NCI-H345 (cell line): ENCODE measurements around the gene ZNF546.
"Not testable (repeated sequence)": the region's sequence is repeated elsewhere in the genome, so short reads cannot be mapped to it uniquely, and the experiment has no call there.

Experiments used
- DNase-seq: peaks from one replicate; lab custom pipeline; 2025; lab: John Stamatoyannopoulos, UW

The ZNF546 gene

DNA sequence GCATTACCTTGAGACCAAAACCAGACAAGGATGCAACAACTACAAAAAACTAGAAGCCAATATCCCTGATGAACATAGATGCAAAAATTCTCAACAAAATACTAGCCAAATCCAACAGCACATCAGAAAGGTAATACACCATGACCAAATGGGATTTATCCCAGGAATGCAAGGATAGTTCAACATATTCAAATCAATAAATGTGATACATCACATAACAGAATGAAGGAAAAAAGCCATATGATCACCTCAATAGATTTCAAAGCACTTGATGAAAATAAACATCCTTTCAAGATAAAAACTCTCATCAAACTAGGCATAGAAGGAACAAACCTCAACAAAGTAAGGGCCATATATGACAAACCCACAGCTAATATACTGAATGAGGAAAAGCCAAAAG is 10.2 kb upstream of the ZNF546 start:
- DNase-seq = no peak

DNA sequence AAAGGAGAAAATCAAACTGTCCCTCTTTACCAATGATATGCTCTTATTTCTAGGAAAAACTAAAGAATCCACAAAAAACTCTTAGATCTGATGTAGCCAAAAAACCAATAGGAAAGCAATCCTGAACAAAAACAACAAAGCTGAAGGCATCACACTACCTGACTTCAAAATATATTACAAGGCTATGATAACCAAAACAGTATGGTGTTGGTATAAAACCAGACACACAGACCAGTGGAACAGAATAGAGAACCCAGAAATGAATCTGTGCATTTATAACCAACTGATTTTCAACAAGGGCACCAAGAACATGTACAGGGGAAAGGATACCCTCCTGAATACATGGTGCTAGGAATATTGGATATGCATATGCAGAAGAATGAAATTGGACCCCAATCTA is 9.7 kb upstream of the ZNF546 start:
- DNase-seq = no peak

DNA sequence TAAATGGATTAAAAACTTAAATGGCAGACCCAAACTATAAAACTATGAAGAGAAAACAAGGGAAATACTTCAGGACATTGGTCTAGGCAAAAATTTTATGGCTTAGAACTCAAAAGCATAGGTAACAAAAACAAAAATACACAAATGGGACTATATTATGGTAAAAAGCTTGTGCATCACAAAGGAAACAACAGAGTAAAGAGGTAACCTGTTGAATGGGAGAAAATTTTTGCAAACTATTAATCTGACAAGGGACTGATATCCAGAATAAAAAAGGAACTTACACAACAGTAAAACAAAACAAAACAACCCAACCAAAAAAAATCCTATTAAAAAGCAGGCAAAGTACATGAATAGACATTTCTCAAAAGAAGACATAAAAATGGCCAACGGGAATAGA is 9.3 kb upstream of the ZNF546 start:
- no peak for DNase-seq

DNA sequence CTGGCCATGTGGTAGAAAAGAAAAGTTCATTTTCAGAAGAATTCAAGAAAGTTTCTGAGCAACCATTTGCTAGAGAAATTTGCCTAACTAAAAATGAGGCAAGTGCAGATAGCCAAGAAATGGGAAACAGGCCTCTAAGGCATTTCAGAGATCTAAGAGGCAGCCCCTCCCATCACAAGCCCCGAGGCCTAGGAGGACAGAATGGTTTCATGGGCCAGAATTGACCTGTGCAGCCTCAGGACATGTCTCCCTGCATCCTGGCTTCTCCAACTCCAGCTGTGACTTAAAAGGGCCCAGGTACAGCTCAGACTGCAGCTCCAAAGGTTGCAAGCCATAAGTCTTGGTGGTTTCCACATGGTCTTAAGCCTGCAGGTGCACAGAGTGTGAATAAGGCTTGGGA is 3.3 kb upstream of the ZNF546 start:
- DNase-seq = no peak

DNA sequence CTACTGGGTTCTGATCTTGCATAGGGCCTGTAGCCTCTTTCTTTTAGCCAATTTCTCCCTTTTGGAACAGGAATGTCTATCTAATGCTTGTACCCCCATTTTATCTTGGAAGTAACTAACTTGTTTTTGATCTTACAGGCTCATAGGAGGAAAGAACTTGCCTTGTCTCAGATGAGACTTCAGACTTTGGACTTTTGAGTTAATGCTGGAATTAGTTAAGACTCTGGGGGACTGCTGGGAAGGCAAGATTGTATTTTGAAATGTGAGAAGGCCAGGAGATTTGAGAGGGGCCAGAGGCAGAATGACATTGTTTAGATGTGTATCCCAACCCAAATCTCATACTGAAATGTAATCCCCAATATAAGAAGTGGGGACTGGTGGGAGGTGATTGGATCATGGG is 2.5 kb upstream of the ZNF546 start:
- DNase-seq = no peak

DNA sequence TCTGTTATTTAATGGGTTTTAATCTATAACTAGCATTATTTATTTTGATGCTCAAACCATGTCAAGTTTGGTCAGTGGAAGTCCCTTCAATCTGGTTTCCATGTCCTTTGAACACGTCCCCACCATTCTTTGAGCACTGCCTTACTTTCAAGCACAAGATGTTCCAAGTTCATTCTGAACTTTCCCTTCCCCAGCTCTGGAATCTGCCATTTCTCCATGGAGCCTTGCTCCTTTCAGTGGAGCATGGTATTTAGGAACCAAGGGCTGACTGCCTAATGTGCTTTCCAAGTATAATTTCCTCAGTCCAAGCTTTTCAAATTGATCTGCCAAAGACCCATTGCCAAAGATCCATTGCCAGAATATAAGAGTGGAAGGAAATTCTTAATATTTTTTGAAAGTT is 1.1 kb upstream of the ZNF546 start:
- no peak for DNase-seq

DNA sequence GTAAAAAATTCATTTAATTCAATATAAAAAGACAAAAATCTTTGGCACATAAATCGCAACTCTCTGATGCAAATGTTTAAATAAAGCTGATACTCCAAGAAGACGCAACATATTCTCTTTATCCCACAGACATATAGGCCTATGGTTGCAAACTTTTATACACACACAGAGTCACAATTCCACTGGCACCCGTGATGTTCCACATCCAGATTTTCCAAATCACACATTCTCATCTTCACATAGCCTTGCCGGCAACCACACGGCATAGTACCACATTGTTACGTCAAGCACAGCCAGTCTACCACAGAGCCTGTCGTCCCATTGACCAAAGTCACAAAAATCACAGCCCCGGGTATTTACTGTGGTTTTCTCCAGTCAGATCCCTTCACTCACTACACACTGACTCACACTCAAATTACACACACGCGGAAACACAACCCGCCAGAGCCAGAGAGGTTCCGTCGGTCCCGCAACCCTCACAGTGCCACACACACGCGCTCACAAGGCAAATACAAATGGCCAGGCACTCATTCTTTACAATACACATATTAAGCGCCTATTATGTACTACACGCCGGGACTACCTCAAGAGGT is 546 bp upstream of the ZNF546 start:
- peak; percentile 62 for DNase-seq

DNA sequence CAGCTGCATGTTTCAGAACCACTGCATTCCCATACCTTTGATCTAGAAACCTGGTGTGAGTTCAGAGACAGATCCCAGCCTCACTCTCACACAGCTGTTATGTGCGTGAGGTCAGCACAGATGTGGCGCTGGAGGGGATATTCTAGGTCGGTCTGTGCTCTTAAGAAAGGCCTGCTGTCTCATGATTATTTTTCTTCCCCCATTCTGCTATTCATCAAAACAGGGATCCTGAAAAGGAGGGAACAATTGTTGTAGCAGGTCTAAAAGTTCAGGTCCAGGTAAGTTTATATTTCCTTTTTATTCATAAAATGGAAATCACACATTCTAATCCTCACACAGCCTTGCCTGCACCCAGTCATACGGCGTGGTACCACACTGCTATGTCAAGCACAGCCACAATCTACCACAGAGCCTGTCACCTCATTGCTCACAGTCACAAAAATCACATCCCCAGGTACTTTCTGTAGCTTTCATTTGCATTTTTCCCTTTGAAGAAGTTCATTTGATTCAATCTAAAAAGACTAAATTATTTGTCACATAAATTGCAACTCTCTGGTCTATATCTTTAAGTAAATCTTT is 867 bp downstream of the ZNF546 start:
- DNase-seq = no peak

DNA sequence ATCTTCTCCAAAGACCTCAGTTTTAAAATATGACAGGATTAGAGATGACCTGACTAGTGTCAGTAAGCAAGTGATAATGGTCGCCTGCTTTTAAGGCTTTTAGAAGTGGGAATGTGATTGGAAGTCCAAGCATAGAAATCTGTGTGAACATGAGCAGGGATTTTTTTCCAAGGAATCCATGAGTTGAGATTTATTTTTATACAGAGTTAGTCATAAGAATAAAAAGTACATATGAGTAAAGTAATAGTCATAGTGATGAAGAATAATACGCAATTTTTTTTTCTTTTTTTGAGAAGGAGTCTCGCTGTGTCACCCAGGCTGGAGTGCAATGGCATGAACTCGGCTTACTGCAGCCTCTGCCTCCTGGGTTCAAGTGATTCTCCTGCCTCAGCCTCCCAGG is 1.6 kb downstream of the ZNF546 start:
- no peak for DNase-seq

DNA sequence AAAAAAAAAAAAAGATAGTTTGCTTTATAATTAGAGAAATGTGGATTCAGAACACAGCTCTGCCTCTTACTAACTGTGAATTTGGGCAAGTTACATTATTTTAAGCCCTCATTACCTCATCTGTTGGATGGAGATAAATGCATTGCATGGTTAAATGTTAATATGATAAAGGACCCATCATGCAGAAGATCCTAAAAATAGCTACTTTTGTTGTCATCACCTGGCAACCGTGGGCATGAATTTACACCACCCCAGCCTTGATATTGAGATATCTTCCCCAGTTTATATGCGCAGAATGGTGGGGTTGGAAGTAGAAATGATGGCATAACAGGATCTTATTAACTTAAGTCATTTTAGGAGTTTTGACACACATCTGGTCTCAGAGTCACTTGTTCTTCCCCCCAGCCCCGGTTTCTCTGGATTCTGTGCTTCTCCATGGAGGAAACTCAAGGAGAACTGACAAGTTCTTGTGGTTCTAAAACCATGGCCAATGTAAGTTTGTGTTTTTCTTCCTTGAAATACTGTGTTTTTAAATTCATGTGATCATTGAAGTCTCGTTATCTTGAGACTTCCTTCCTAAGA is 8.9 kb downstream of the ZNF546 start:
- no peak for DNase-seq

DNA sequence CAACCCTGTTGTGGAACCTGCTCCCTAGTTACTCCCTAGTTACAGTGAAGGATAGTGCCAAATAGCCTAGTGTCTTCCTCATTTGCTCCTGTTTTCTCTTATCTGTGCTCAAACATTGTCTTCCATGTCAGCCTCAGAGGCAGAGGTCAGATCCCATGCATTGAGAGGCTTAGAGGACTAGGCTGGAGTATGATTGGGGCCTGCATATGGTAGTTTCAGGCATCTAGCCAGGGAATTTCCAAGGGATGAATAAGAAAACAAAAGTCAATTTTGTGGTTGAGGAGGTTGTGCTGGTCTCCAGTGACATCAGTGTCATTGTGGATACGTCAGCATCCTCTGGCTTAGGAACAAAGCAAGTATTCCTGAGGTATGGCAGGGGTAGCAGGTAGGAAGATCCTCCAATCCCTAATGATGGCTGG is 9.4 kb downstream of the ZNF546 start:
- DNase-seq = no peak

DNA sequence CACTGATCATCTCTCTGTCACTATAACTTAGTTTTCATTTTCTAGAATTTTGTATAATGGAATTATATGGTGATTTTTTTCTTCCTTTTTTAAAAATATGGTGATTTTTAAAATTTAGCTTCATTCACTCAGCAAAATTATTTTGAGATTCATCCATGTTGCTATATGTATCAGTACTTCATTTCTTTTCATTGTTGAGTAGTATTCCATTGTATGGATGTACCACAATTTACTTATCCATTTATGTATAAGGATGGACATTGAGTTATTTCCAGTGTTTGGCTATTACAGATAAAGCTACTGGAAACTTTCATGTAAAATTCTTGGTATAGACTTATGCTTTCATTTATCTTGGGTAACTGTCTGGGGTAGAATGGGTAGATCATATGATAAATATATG is 12.8 kb downstream of the ZNF546 start:
- DNase-seq = no peak

DNA sequence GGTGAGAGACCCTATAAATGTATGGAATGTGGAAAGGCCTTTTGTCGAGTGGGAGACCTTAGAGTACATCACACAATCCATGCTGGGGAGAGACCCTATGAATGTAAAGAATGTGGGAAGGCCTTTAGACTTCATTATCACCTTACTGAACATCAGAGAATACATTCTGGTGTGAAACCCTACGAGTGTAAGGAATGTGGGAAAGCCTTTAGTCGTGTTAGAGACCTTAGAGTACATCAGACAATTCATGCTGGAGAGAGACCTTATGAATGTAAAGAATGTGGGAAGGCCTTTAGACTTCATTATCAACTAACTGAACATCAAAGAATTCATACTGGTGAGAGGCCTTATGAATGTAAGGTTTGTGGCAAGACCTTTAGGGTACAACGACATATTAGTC is 17.1 kb downstream of the ZNF546 start:
- DNase-seq = no peak

DNA sequence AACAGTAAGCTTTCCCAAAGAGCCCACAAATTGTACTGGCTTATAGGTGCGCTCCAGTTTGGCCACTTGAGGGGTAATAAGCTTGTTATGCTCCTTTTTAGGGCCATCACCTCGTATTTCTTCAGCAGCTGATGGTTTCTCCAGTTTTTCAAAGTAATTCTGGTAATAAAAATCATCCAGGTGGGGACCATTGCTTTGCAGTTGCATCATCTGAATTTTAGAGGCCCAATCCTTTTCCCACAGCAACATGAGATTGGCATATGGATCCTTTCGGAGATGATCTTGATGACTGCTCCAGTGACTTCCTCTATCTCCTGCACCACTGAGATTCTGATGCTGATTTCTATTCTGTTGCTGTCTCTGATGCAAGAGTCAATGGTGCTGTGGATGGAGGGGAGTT is 27.1 kb downstream of the ZNF546 start:
- no peak for DNase-seq

DNA sequence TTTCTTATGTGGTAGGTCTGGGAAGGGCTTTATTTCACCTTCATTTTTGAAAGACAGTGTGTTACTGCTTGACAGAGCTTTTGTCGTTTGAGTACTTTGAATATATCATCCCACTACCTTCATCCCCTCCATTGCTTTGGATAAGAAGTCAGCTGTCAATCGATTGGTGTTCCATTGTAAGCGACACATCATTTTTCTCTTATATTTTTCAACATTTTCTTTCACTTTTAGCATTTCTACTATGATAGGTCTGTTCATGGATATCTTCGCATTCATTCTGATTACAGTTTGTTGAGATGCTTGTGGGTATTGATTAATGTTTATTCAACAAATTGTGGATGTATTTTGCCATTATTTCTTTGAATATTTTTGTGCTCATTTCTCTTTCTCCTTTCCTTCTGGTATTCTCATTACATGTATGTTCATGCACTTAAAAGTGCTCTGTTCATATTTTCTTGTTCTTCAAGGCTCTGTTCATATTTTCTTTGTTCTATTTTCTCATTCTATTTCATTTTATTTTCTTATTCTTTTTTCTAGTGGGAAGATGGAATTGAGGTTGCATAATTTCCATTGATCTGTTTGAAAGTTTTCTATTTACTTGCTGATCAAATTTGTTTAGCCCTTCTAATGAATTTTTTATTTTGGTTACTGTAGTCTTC is 29.2 kb downstream of the ZNF546 start:
- no peak for DNase-seq

DNA sequence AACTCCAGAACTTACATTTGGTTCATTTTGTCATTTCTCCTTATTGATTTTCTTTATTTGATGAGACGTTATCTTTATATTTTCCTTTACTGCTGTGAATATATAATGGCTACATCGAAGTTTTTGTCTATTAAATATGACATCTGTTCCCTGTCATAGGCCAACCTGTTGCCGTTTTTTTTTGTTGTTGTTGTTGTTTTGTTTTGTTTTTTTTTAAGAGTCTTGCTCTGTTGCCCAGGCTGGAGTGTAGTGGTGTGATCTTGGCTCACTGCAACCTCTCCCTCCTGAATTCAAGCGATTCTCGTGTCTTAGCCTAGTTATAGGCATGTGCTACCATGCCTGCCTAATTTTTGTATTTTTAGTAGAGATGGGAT is 29.7 kb downstream of the ZNF546 start:
- DNase-seq = no peak

DNA sequence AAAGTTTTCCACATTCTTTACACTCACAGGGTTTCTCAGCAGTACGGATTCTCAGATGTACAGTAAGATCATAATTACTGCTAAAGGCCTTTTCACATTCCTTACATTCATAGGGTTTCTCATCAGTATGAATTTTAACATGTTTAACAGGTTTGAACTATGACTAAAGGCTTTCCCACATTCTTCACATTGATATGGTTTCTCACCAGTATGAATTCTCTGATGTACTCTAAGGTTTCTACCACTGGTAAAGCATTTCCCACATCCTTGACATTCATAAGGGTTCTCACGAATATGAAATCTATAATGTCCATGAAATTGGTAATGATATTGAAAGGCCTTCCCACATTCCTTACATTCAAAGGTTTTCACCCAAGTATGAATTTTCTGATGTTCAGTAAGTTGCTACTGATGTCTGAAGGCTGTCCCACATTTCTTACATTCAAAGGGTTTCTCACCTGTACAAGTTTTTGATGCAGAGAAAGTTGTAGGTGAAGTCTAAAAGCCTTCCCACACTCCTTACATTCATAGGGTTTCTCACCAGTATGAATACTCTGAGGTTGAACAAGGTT is 37.2 kb downstream of the ZNF546 start:
- no peak for DNase-seq

DNA sequence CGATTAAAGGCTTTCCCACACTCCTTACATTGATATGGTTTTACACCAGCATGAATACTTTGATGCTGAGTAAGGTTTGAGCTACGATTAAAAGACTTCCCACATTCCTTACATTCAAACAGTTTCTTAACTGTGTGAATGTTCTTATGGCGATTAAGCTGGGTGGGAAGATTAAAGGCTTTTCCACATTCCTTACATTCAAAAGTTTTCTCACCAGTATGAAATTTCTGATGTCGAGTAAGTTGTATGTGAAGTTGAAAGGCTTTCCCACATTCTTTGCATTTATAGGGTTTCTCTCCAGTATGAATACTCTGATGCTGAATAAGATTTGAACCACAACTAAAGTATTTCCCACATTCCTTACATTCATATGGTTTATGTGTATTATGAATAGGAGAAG is 39.1 kb downstream of the ZNF546 start:
- DNase-seq = no peak

DNA sequence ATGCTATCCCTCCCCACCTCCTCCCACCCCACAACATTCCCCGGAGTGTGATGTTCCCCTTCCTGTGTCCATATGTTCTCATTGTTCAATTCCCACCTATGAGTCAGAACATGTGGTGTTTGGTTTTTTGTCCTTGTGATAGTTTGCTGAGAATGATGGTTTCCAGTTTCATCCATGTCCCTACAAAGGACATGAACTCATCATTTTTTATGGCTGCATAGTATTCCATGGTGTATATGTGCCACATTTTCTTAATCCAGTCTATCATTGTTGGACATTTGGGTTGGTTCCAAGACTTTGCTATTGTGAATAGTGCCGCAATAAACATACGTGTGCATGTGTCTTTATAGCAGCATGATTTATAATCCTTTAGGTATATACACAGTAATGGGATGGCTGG is 41.2 kb downstream of the ZNF546 start:
- not testable (repeated sequence) for DNase-seq

DNA sequence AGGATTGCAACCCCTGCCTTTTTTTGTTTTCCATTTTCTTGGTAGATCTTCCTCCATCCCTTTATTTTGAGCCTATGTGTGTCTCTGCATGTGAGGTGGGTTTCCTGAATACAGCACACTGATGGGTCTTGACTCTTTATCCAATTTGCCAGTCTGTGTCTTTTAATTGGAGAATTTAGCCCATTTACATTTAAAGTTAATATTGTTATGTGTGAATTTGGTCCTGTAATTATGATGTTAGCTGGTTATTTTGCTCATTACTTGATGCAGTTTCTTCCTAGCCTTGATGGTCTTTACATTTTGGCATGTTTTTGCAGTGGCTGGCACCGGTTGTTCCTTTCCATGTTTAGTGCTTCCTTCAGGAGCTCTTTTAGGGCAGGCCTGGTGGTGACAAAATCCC is 44.9 kb downstream of the ZNF546 start:
- DNase-seq = not testable (repeated sequence)

DNA sequence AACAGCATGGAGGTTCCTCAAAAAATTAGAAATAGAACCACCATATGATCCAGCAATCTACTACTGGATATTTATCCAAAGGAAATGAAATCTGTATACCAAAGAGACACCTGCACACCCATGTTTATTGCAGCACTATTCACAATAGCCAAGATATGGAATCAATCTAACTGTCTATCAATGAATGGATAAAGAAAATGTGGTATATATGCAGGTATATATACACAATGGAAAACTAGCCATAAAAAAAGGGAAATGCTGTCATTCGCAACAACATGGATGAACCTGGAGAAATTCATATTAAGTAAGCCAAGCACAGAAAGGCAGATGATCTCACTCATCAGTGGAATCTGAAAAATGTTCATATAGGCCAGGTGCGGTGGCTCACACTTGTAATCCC is 56.6 kb downstream of the ZNF546 start:
- no peak for DNase-seq

DNA sequence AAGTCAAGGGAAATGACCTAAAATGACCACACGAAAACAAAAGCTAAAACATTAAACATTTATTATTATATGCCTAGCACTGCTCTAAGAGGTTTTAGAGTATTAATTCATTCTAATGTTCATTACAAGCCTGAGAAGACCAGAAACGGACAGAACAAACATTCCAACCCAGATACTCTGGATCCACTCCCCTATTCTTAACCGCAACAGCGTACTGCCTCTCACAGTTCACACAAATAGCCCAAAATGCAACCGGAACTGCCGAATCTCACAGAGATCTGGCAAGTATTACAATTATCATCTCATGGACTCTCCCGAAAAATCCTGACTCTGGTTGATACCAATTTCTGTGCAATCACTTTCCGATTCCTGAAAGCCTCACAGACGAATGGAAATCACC is 57.8 kb downstream of the ZNF546 start:
- DNase-seq = no peak

DNA sequence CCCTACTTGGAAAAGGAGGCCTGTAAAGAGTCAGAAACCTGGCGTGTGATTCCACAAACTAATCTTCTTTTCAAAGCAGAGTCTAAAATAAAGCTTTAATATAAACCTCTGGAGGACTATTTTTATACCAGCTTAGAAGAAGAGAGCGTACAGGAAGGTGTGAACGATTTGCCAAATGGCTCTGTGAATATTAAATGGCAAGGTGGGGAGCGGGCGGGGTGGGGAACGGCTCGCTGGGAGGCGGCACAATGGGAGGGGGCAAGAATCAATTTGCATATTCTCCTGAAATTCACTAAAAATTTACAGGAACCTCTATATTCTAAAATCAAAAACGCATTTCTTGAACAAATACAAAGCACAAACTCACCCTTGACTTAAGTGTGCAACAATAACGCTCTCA is 58.2 kb downstream of the ZNF546 start:
- no peak for DNase-seq
